Breast epithelium (tissue), 3 donors: ENCODE measurements around the gene CAMTA1.

Experiments
- POLR2A ChIP-seq: fragments of 450-650 bp; IDR thresholded peaks from one replicate; pipeline ENCODE4 v1.6.1; 2016; ENCODE audit warnings: antibody characterized with exemption, mild to moderate bottlenecking, moderate library complexity
- POLR2AphosphoS5 ChIP-seq, 3 donors: sonication (generic); formaldehyde crosslinking; IDR thresholded peaks; one replicate each; pipeline ENCODE4 v1.6.1; 2017; ENCODE audit warnings: antibody characterized with exemption in 3 of 3
- TF ChIP-seq, protein P1 (sequence below), 3 donors: fragments of 450-650 bp; IDR thresholded peaks; one replicate each; pipeline ENCODE4 v1.5.1; 2016 to 2017; ENCODE audit warnings: antibody characterized with exemption in 3 of 3, mild to moderate bottlenecking in 3 of 3, moderate library complexity in 3 of 3

DNA sequence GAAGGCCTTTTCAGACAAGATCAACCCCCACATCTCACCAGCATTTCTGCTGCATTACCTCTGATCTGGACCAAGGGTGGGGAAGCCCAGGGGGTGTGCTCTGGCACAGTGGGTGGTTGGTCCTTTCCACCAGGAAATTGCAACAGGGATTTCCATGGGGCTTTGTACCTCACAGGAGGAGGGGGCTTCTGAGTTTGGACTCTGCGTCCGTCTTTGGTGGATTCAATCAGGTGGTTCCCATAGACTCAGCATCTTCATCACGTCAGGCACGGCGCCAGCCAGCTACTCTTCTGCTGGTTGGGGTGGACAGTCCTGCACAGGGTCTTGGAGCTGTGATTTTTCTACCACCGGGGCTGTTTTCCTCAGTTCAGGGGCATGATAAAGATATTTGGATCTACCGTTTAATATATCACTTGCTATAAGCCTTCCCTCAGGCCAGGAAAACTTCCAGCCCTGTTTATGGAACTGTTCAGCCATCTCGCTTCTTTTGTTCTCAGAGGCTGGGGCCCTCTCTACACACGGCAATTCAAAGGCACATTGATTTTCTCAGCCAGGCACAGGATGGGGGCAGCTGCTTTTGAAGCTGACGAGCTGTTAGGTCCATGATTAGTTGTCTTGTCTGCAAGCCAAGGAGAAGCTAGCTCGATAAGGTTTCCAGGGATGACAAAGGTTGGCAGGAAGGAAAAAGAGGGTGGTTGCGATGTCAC is 467.3 kb downstream of the CAMTA1 start:
- TF ChIP-seq, protein P1, sequence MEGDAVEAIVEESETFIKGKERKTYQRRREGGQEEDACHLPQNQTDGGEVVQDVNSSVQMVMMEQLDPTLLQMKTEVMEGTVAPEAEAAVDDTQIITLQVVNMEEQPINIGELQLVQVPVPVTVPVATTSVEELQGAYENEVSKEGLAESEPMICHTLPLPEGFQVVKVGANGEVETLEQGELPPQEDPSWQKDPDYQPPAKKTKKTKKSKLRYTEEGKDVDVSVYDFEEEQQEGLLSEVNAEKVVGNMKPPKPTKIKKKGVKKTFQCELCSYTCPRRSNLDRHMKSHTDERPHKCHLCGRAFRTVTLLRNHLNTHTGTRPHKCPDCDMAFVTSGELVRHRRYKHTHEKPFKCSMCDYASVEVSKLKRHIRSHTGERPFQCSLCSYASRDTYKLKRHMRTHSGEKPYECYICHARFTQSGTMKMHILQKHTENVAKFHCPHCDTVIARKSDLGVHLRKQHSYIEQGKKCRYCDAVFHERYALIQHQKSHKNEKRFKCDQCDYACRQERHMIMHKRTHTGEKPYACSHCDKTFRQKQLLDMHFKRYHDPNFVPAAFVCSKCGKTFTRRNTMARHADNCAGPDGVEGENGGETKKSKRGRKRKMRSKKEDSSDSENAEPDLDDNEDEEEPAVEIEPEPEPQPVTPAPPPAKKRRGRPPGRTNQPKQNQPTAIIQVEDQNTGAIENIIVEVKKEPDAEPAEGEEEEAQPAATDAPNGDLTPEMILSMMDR (IDR thresholded peaks at IDR 0.05): no peak
- TF ChIP-seq POLR2A (no peak), POLR2AphosphoS5 (IDR thresholded peaks at IDR 0.05) (no peak)
